ENCODE results near the gene STAM.

The STAM gene

GRCh38 chr10:17725703-17726102, 81.8 kb downstream of the STAM start:
- no peak overlapping the region for H3K27ac ChIP-seq (ENCODE audit: low read length)
- H3K9ac ChIP-seq (ENCODE audit: low read length) = no peak overlapping the region
- H3K36me3 ChIP-seq (replicated peaks; ENCODE audit: low read depth, low read length) = no peaks in the 10 kb centered on the region
- no peak overlapping the region for H3K4me3 ChIP-seq (ENCODE audit: low read length)
- no peaks in the 10 kb centered on the region for H3K79me2 ChIP-seq (ENCODE audit: low read length)
- no peak overlapping the region for H2AFZ ChIP-seq (ENCODE audit: low read depth, low read length)
- H3K4me2 ChIP-seq (ENCODE audit: low read length) = no peak overlapping the region
- no peaks in the 10 kb centered on the region for H3K4me1 ChIP-seq (ENCODE audit: low read length)
- TF ChIP-seq, protein P1, sequence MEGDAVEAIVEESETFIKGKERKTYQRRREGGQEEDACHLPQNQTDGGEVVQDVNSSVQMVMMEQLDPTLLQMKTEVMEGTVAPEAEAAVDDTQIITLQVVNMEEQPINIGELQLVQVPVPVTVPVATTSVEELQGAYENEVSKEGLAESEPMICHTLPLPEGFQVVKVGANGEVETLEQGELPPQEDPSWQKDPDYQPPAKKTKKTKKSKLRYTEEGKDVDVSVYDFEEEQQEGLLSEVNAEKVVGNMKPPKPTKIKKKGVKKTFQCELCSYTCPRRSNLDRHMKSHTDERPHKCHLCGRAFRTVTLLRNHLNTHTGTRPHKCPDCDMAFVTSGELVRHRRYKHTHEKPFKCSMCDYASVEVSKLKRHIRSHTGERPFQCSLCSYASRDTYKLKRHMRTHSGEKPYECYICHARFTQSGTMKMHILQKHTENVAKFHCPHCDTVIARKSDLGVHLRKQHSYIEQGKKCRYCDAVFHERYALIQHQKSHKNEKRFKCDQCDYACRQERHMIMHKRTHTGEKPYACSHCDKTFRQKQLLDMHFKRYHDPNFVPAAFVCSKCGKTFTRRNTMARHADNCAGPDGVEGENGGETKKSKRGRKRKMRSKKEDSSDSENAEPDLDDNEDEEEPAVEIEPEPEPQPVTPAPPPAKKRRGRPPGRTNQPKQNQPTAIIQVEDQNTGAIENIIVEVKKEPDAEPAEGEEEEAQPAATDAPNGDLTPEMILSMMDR (IDR thresholded peaks at IDR 0.05; ENCODE audit: low read depth, low read length) = no peak
- no peaks in the 10 kb centered on the region for H4K20me1 ChIP-seq (ENCODE audit: insufficient read depth, low read length)
- no peaks in the 10 kb centered on the region for H3K9me3 ChIP-seq (ENCODE audit: insufficient read depth, low read length)
- H3K27me3 ChIP-seq (ENCODE audit: low read depth, low read length) = no peaks in the 10 kb centered on the region

- no peaks in the 10 kb centered on the region for H4K20me1 ChIP-seq (ENCODE audit: insufficient read depth, low read length)
- no peak for TF ChIP-seq EZH2phosphoT487 (IDR thresholded peaks at IDR 0.05; ENCODE audit: low read depth)
- TF ChIP-seq, protein P1 (IDR thresholded peaks at IDR 0.05; ENCODE audit: low read depth, low read length) = no peak
- H3K9me3 ChIP-seq (ENCODE audit: insufficient read depth, low read length) = no peaks in the 10 kb centered on the region
- no peak overlapping the region for H3K27ac ChIP-seq (ENCODE audit: low read length)
- H3K4me2 ChIP-seq (ENCODE audit: low read length) = no peak overlapping the region
- H3K79me2 ChIP-seq (ENCODE audit: low read length) = no peaks in the 10 kb centered on the region
- H3K4me3 ChIP-seq (ENCODE audit: low read length) = no peak overlapping the region
- H3K9ac ChIP-seq (ENCODE audit: low read length) = no peak overlapping the region
- H3K36me3 ChIP-seq (replicated peaks; ENCODE audit: low read depth, low read length) = no peaks in the 10 kb centered on the region
- H3K4me1 ChIP-seq (ENCODE audit: low read length) = no peaks in the 10 kb centered on the region
- H2AFZ ChIP-seq (ENCODE audit: low read depth, low read length) = no peak overlapping the region
- H3K27me3 ChIP-seq (ENCODE audit: low read depth, low read length) = no peaks in the 10 kb centered on the region
These were observed 85.7 kb downstream of the STAM start for GRCh38 chr10:17729630-17730029.

DNA sequence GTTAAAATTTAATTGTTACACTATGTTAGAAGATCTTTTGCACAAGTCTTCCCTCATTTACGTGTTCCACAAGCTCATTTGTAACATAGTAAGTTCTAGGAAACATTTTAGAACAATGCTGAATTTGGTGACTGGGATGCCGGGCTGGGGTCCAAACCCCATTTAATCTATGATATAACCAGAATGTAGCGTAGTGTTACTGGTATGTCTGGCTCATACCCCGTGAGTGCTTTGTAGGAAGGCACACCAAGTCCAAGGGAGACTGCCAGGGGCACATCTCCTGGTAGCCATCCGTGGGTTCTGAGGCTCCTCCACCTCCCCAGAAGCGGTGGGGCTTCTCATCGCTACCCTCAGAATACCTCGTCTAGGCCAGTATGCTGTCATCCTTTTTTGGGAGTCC, 86.7 kb downstream of the STAM start:
- no peaks in the 10 kb centered on the region for H3K36me3 ChIP-seq (replicated peaks; ENCODE audit: low read depth, low read length)
- TF ChIP-seq EZH2phosphoT487 (IDR thresholded peaks at IDR 0.05; ENCODE audit: low read depth) = no peak
- TF ChIP-seq, protein P1 (IDR thresholded peaks at IDR 0.05; ENCODE audit: low read depth, low read length) = no peak
- no peaks in the 10 kb centered on the region for H3K4me1 ChIP-seq (ENCODE audit: low read length)
- H3K27ac ChIP-seq (ENCODE audit: low read length) = no peak overlapping the region
- H3K4me2 ChIP-seq (ENCODE audit: low read length) = no peak overlapping the region
- no peak overlapping the region for H2AFZ ChIP-seq (ENCODE audit: low read depth, low read length)
- no peaks in the 10 kb centered on the region for H4K20me1 ChIP-seq (ENCODE audit: insufficient read depth, low read length)
- H3K27me3 ChIP-seq (ENCODE audit: low read depth, low read length) = no peaks in the 10 kb centered on the region
- no peak overlapping the region for H3K9ac ChIP-seq (ENCODE audit: low read length)
- no peaks in the 10 kb centered on the region for H3K79me2 ChIP-seq (ENCODE audit: low read length)
- no peak overlapping the region for H3K4me3 ChIP-seq (ENCODE audit: low read length)
- no peaks in the 10 kb centered on the region for H3K9me3 ChIP-seq (ENCODE audit: insufficient read depth, low read length)

DNA sequence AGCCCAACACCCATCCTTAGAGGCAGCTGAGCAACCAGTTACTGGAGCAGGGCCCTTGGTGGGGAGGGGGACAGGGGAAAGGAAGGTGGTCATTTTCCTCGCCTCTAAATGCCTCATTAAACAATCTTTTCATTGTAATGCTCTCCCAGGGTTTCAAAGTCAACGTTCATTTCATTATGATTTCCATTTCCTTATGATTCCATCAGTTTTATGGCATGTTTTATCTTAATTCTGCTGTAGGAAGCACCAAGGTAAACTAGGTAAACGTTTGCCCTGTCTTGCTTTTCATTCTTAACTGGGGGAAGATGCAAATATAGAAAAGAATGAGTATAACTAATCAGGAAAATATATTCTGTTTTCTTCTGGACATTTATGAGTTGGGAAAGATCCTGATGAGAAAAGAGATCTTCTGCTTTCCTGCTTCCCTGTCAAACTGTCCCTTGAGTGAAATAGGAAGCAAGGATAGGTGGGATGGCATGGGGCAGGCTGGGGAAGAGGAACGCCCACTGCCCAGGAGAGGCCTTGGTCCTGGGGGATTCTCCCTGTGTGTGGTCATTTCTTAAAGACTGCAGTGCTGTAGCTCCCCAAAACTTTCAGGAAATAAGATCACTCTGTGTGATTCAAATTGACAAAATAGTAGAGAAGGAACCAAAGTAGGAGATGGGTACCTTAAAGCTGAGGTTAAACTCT, 87.5 kb downstream of the STAM start:
- Histone ChIP-seq H3K27me3 (ENCODE audit: low read depth, low read length) (no peaks in the 10 kb centered on the region), H3K9ac (ENCODE audit: low read length) (no peak overlapping the region), H3K4me2 (ENCODE audit: low read length) (no peak overlapping the region), H3K36me3 (replicated peaks; ENCODE audit: low read depth, low read length) (no peaks in the 10 kb centered on the region), H3K4me3 (ENCODE audit: low read length) (no peak overlapping the region), H3K4me1 (ENCODE audit: low read length) (no peaks in the 10 kb centered on the region), H3K79me2 (ENCODE audit: low read length) (no peaks in the 10 kb centered on the region), H3K9me3 (ENCODE audit: insufficient read depth, low read length) (no peaks in the 10 kb centered on the region), H2AFZ (ENCODE audit: low read depth, low read length) (no peak overlapping the region), H3K27ac (ENCODE audit: low read length) (no peak overlapping the region), H4K20me1 (ENCODE audit: insufficient read depth, low read length) (no peaks in the 10 kb centered on the region)
- no peak for TF ChIP-seq EZH2phosphoT487 (IDR thresholded peaks at IDR 0.05; ENCODE audit: low read depth)
- TF ChIP-seq, protein P1 (IDR thresholded peaks at IDR 0.05; ENCODE audit: low read depth, low read length) = no peak

All from OCI-LY3 (cell line).